Heart right ventricle (tissue), 16 donors: ENCODE results near the gene P2RY8. TPM values are rescaled to one million over a fixed set of nuclear protein-coding genes. Genes with fewer than 3 reads are reported as not detected.
"Not testable (repeated sequence)": the region's sequence is repeated elsewhere in the genome, so short reads cannot be mapped to it uniquely, and the experiment has no call there.

Experiments used
- ATAC-seq, 8 donors: fragments of 200-7000 bp; cut with Tn5 transposase; one replicate each; pipeline ENCODE4 v1.9.1; 2020; ENCODE audit warnings: mild to moderate bottlenecking in 8 of 8, moderate library complexity in 8 of 8, moderate number of reproducible peaks in 1 of 8
- DNase-seq, 2 donors: peaks; one replicate each; pipeline ENCODE4 v3.0.0-alpha.2; 2020
- H3K27ac ChIP-seq, 10 donors: fragments of 200-600 bp; sonication (generic) in 2 of 10; one replicate each; pipeline versions ENCODE4 v1.5.0 to v1.8.0; 2020 to 2022; ENCODE audit warnings: mild to moderate bottlenecking in 3 of 10
- H3K27me3 ChIP-seq, 7 donors: fragments of 200-600 bp; one replicate each; pipeline ENCODE4 v1.8.0; 2021 to 2022; ENCODE audit warnings: mild to moderate bottlenecking in 2 of 7
- H3K36me3 ChIP-seq, 9 donors: fragments of 200-600 bp; sonication (generic) in 1 of 9; one replicate each; pipeline versions ENCODE4 v1.5.0 to v1.8.0; 2020 to 2022; ENCODE audit warnings: mild to moderate bottlenecking in 2 of 9
- H3K4me1 ChIP-seq, 9 donors: fragments of 200-600 bp; sonication (generic) in 1 of 9; one replicate each; pipeline versions ENCODE4 v1.5.0 to v1.8.0; 2020 to 2022; ENCODE audit warnings: mild to moderate bottlenecking in 4 of 9
- H3K4me3 ChIP-seq, 10 donors: fragments of 200-600 bp; sonication (generic) in 2 of 10; one replicate each; pipeline versions ENCODE4 v1.5.0 to v1.8.0; 2020 to 2022; ENCODE audit warnings: mild to moderate bottlenecking in 7 of 10, moderate library complexity in 2 of 10
- H3K9me3 ChIP-seq, 11 donors: fragments of 200-600 bp in 10 of 11; sonication (generic) in 2 of 11; one replicate each; pipeline versions ENCODE4 v1.5.0 to v1.8.0; 2013 to 2022; ENCODE audit warnings: mild to moderate bottlenecking in 2 of 11, control low read depth in 1 of 11, moderate library complexity in 1 of 11
- WGBS, 2 donors: extraction: QIAGEN DNeasy Blood & Tissue Kit; methylation state at CpG; one replicate each; pipeline ENCODE4 v1.1.7; 2013; ENCODE audit warnings: inconsistent platforms in 1 of 2; 5-methylcytosine and 5-hydroxymethylcytosine counted together
- intact Hi-C, 10 donors: fragments of 100-400 bp; cut with DNase I; formaldehyde crosslinking; loops; one replicate each; pipeline versions ENCODE4 v1.11.1 to v1.14.2; 2022
- polyA plus RNA-seq, 2 donors: library from polyadenylated mRNA; stranded (reverse); fragments of 200-250 nt; gene quantifications; one replicate each; pipeline ENCODE4 v1.2.3, GENCODE V29; 2013
- total RNA-seq, 10 donors: library from RNA; stranded (reverse); fragmentation: NEBNext Ultra II Directional in 3 of 10; extraction: Animal tissue kit (Norgen Biotek cat#: 25700) in 3 of 10; gene quantifications; one replicate each; pipeline versions ENCODE4 v1.2.1 to v1.2.4, GENCODE V29; 2021 to 2023
- TF ChIP-seq, protein P1 (sequence below), 9 donors: fragments of 200-600 bp; sonication (generic) in 2 of 9; IDR thresholded peaks; one replicate each; pipeline versions ENCODE4 v1.5.0 to v1.8.0; 2021 to 2022; ENCODE audit warnings: antibody characterized with exemption in 9 of 9, mild to moderate bottlenecking in 5 of 9, moderate library complexity in 1 of 9
- donor health status: Arrhythmogenic right ventricular cardiomyopathy.
- donor health status: ischemic (EF 13 %, LVEDD 7.1; RV severe dilation, severe dysfunction).
- donor health status: healthy with polysubstance abuse.
- donor health status: DM: no; HTN: yes; CAD: no.
- donor health status: DM: no; HTN: no; CAD: no.
- donor health status: ischemic (EF 25% LVEDD 6.9; RV normal size, moderate dysfunction).
- donor health status: ischemic (EF 25% LVEDD 5.7; RV mildly dilated, moderate dysfunction).
- donor health status: healthy.
- donor health status: DM: yes; HTN: yes; CAD: no.
- donor health status: Ischemic cardiomyopathy.
- donor health status: ischemic (EF 35%, LVEDD 5.7; RV mildly dilated, moderate dysfunction).
- donor health status: nonischemic (EF 11% LVEDD 7.7; RV severe dilation, severe dysfunction).
- donor health status: DM: yes; HTN: yes; CAD: no.
- donor health status: PGD.
- donor health status: ischemic (EF 29% LVEDD 5.4; RV normal size, mild dysfunction).
- donor health status: nonischemic (EF 23%, LVEDD 6.1; RV moderate dilation, normal function).

The P2RY8 gene
- total and polyA plus RNA-seq, 12 donors: 1.0 to 6.7 (median 4.0) TPM

DNA sequence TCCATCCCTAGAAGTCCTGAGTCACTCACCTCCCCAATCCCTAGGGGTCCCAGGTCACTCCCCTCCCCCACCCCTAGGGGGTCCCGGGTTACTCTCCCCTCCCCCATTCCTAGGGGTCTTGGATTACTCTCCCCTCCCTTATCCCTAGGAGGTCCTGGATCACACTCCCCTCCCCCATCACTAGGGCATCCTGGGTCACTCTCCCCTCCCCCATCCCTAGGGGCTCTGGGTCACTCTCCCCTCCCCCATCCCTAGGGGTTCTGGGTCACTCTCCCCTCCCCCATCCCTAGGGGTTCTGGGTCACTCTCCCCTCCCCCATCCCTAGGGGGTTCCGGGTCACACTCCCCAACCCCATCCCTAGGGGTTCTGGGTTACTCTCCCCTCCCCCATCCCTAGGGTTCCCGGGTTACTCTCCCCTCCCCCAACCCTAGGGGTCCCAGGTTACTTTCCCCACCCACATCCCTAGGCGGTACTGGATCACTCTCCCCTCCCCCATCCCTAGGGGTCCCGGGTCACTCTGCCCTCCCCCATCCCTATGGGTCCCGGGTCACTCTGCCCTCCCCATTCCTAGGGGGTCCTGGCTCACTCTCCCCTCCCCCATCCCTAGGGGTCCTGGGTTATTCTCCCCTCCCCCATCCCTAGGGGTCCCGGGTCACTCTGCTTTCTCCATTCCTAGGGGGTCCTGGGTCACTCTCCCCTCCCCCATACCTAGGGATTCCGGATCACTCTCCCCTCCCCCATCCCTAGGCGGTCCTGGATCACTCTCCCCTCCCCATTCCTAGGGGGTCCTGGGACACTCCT is 86.4 kb downstream of the P2RY8 start:
- TF ChIP-seq, protein P1, sequence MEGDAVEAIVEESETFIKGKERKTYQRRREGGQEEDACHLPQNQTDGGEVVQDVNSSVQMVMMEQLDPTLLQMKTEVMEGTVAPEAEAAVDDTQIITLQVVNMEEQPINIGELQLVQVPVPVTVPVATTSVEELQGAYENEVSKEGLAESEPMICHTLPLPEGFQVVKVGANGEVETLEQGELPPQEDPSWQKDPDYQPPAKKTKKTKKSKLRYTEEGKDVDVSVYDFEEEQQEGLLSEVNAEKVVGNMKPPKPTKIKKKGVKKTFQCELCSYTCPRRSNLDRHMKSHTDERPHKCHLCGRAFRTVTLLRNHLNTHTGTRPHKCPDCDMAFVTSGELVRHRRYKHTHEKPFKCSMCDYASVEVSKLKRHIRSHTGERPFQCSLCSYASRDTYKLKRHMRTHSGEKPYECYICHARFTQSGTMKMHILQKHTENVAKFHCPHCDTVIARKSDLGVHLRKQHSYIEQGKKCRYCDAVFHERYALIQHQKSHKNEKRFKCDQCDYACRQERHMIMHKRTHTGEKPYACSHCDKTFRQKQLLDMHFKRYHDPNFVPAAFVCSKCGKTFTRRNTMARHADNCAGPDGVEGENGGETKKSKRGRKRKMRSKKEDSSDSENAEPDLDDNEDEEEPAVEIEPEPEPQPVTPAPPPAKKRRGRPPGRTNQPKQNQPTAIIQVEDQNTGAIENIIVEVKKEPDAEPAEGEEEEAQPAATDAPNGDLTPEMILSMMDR (IDR thresholded peaks at IDR 0.05): no peak
- no peak overlapping the region for H3K4me3 ChIP-seq
- no peak overlapping the region for H3K27ac ChIP-seq
- ATAC-seq (no peak), DNase-seq (no peak)
- no peaks in the 10 kb centered on the region for H3K36me3 ChIP-seq
- H3K9me3 ChIP-seq: no peaks in the 10 kb centered on the region
- intact Hi-C loops: loop anchor here in 7 of 10 donors (5.0 to 10.0 kb wide), 6 partner anchors 58 to 1364 kb away; partner anchors contain the start of genes AKAP17A (in 4 of the 7) and SLC25A6 (in 4 of the 7)
- H3K27me3 ChIP-seq: no peaks in the 10 kb centered on the region
- 82 to 86% methylated on average over 9 of the region's 9 CpGs for WGBS, 2 donors
- peaks cover 5 to 24% (median 12%) of the 10 kb centered on the region in 9 donors for H3K4me1 ChIP-seq

DNA sequence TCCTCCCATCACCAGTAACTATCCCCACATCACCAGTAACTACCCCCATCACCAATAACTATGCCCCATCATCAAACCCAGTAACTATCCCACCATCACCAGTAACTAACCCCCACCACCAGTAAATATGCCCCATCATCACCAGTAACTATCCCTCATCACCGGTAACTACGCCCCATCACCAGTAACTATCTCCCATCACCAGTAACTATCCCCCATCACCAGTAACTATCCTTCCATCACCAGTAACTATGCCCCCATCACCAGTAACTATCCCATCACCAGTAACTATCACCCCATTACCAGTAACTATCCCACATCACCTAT is 87.2 kb downstream of the P2RY8 start:
- TF ChIP-seq, protein P1 (IDR thresholded peaks at IDR 0.05): no peak
- 99 to 100% methylated on average over 2 of the region's 2 CpGs for WGBS, 2 donors
- intact Hi-C loops: loop anchor here in 7 of 10 donors (5.0 to 10.0 kb wide), 8 partner anchors 37 to 1365 kb away; partner anchors contain the start of genes SLC25A6 (in 5 of the 7) and AKAP17A (in 4 of the 7)
- H3K27ac ChIP-seq: no peak overlapping the region
- H3K4me1 ChIP-seq: peaks cover 5 to 24% (median 12%) of the 10 kb centered on the region in 9 donors
- no peak for DNase-seq
- H3K4me3 ChIP-seq: no peak overlapping the region
- no peaks in the 10 kb centered on the region for H3K9me3 ChIP-seq
- no peak for ATAC-seq
- peaks cover 0 to 2% (median 0%) of the 10 kb centered on the region in 9 donors for H3K36me3 ChIP-seq
- no peaks in the 10 kb centered on the region for H3K27me3 ChIP-seq

DNA sequence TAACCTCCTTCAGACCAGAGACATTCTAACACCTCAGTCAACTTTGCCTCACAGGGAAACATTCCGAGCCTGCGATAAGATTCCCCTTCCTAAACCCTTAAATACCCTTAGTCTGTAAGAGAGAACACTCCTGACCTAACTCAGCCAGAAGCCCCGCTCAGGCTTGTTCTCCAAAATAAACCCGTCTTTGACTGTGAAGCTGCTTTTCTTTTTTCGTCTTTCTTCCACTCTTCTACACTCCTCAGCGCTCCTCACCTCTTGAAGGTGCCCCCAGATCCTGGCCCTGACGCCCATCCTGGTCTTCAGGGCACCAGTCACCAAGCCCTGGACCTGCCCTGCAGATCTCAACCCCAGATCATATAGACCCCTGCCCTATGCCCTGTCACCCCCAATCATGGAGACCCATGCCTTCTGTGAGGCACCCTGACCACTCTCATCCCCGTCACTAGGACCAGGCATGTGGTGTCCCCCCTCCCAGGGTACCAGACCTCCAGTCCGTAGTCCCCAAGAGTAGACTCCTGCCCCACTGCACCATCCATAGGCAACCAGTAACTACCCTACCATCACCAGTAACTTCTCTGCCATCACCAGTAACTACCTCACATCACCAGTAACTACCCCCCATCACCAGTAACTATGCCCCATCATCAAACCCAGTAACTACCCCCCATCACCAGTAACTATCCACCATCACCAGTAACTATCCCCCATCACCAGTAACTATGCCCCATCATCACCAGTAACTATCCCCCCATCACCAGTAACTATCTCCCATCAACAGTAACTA is 87.8 kb downstream of the P2RY8 start:
- TF ChIP-seq, protein P1 (IDR thresholded peaks at IDR 0.05): no peak
- Histone ChIP-seq H3K27ac (no peak overlapping the region), H3K4me1 (peaks cover 5 to 20% (median 9%) of the 10 kb centered on the region in 9 donors), H3K9me3 (peaks cover 0 to 5% (median 0%) of the 10 kb centered on the region in 11 donors), H3K27me3 (no peaks in the 10 kb centered on the region), H3K4me3 (no peak overlapping the region), H3K36me3 (peaks cover 0 to 6% (median 0%) of the 10 kb centered on the region in 9 donors)
- ATAC-seq (no peak), DNase-seq (no peak)
- intact Hi-C loops: loop anchor here in 2 of 10 donors (5.0 to 10.0 kb wide), 2 partner anchors 37 to 54 kb away; partner anchors contain the start of gene SLC25A6 (in 1 of the 2)
- WGBS, 2 donors: 91 to 92% methylated on average over 9 of the region's 9 CpGs

DNA sequence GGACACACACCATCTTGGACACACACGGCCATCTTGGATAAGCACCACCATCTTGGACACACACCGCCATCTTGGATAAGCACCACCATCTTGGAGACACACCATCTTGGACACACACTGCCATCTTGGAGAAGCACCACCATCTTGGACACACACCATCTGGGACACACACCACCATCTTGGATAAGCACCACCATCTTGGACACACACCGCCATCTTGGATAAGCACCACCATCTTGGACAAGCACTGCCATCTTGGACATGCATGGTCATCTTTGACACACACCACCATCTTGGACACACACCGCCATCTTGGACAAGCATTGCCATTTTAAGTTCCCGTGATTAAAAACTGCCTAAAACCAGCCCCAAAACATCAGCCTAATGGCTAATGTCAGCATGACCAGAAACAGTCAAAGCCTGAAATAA is 88.4 kb downstream of the P2RY8 start:
- DNase-seq, H3K27ac ChIP-seq, H3K36me3 ChIP-seq, H3K9me3 ChIP-seq, H3K27me3 ChIP-seq, H3K4me3 ChIP-seq, ATAC-seq: not testable (repeated sequence)
- WGBS, 2 donors: 96 to 99% methylated on average over 5 of the region's 5 CpGs
- intact Hi-C loops: loop anchor here in 2 of 10 donors (5.0 to 10.0 kb wide), 2 partner anchors 36 to 54 kb away; partner anchors contain the start of gene SLC25A6 (in 1 of the 2)
- peaks cover 5 to 17% (median 8%) of the 10 kb centered on the region in 9 donors for H3K4me1 ChIP-seq

DNA sequence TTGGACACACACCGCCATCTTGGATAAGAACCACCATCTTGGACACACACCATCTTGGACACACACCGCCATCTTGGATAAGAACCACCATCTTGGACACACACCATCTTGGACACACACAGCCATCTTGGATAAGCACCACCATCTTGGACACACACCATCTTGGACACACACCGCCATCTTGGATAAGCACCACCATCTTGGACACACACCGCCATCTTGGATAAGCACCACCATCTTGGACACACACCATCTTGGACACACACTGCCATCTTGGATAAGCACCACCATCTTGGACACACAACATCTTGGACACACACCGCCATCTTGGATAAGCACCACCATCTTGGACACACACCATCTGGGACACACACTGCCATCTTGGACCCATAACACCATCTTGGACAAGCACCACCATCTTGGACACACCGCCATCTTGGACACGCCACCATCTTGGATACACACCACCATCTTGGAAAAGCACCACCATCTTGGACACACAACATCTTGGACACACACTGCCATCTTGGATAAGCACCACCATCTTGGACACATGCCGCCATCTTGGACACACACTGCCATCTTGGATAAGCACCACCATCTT is 88.9 kb downstream of the P2RY8 start:
- 98 to 99% methylated on average over 8 of the region's 8 CpGs for WGBS, 2 donors
- intact Hi-C loops: loop anchor here in 2 of 10 donors (5.0 to 10.0 kb wide), 2 partner anchors 36 to 53 kb away; partner anchors contain the start of gene SLC25A6 (in 1 of the 2)
- not testable (repeated sequence) for DNase-seq

DNA sequence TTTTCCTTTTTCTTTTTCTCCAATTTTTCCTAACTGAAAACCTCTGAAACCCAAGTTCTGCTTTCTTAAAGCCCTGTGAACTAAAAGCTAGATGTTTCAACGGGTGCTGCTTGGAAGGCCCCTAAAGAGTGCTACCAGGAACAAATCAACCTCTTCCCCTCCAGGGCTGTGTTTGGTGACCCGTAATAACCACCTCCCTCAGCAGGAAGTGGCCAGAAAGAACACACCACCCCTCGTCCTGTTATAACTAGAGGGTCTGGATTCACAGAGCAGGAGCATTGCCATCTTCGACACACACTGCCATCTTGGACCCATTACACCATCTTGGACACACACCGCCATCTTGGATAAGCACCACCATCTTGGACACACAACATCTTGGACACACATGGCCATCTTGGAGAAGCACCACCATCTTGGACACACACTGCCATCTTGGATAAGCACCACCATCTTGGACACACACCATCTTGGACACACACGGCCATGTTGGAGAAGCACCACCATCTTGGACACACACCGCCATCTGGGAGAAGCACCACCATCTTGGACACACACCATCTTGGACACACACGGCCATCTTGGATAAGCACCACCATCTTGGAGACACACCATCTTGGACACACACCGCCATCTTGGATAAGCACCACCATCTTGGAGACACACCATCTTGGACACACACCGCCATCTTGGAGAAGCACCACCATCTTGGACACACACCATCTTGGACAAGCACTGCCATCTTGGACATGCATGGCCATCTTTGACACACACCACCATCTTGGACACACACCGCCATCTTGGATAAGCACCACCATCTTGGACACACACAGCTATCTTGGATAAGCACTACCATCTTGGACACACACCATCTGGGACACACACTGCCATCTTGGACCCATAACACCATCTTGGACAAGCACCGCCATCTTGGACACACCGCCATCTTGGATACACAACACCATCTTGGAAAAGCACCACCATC is 89.7 kb downstream of the P2RY8 start:
- H3K27ac ChIP-seq, H3K27me3 ChIP-seq, DNase-seq, ATAC-seq, H3K9me3 ChIP-seq, H3K36me3 ChIP-seq, H3K4me3 ChIP-seq: not testable (repeated sequence)
- peaks cover 5 to 16% (median 8%) of the 10 kb centered on the region in 9 donors for H3K4me1 ChIP-seq
- 95 to 96% methylated on average over 13 of the region's 13 CpGs for WGBS, 2 donors
- intact Hi-C loops: loop anchor here in 2 of 10 donors (5.0 to 10.0 kb wide), 2 partner anchors 35 to 52 kb away; partner anchors contain the start of gene SLC25A6 (in 1 of the 2)

More for the DNA sequence above, 88.9 kb downstream of the P2RY8 start:
- ATAC-seq, H3K36me3 ChIP-seq, H3K4me3 ChIP-seq, H3K9me3 ChIP-seq, H3K27me3 ChIP-seq, H3K27ac ChIP-seq: not testable (repeated sequence)
- H3K4me1 ChIP-seq: peaks cover 5 to 17% (median 8%) of the 10 kb centered on the region in 9 donors
